Measurements from ENCODE around the gene DYNC1LI2.

DYNC1LI2 gene

DNA sequence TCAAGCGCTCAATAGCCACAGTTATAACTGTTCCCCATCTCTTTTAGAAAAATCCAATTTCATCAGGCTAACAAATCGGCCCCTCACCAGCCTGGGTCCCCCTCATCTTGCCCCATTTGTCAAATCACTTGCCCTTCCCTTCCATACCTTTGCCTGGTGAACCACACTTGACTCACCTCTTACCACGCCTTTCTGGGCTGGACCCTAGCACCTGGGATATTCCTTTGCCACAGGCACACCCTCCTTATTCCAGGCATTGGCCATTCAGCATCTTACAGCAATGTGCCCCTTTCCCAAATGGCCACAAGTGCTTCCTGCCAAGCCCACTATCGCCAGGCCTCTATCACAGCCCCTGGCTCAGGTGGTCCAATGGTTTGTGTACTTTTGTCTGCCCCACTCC lies 69.7 kb downstream of the DYNC1LI2 start:
- H3F3A ChIP-seq (ENCODE audit: insufficient read depth, low read length): no peaks in the 10 kb centered on the region
- H3K36me3 ChIP-seq (replicated peaks; ENCODE audit: insufficient read depth, low read length): no peaks in the 10 kb centered on the region
- H3K9me3 ChIP-seq (replicated peaks; ENCODE audit: insufficient read depth, low read length): no peaks in the 10 kb centered on the region
- no peaks in the 10 kb centered on the region for H3K4me1 ChIP-seq (ENCODE audit: low read length)
- peaks cover 21% of the 10 kb centered on the region for H3K79me2 ChIP-seq (ENCODE audit: low read length)
- H3K27me3 ChIP-seq (replicated peaks; ENCODE audit: insufficient read depth, low read length): no peaks in the 10 kb centered on the region
- no peak overlapping the region for H3K4me3 ChIP-seq (ENCODE audit: low read length)
- no peaks in the 10 kb centered on the region for H3K9me2 ChIP-seq (replicated peaks; ENCODE audit: insufficient read depth, low read length)
- DNase-seq: no peak
- TF ChIP-seq, protein P1, sequence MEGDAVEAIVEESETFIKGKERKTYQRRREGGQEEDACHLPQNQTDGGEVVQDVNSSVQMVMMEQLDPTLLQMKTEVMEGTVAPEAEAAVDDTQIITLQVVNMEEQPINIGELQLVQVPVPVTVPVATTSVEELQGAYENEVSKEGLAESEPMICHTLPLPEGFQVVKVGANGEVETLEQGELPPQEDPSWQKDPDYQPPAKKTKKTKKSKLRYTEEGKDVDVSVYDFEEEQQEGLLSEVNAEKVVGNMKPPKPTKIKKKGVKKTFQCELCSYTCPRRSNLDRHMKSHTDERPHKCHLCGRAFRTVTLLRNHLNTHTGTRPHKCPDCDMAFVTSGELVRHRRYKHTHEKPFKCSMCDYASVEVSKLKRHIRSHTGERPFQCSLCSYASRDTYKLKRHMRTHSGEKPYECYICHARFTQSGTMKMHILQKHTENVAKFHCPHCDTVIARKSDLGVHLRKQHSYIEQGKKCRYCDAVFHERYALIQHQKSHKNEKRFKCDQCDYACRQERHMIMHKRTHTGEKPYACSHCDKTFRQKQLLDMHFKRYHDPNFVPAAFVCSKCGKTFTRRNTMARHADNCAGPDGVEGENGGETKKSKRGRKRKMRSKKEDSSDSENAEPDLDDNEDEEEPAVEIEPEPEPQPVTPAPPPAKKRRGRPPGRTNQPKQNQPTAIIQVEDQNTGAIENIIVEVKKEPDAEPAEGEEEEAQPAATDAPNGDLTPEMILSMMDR (IDR thresholded peaks at IDR 0.05; ENCODE audit: low read length): no peak
- TF ChIP-seq EZH2 (optimal IDR thresholded peaks at IDR 0.05; ENCODE audit: low read depth, low read length) (no peak), EZH2phosphoT487 (IDR thresholded peaks at IDR 0.05; ENCODE audit: low read length) (no peak)
- H3K27ac ChIP-seq (ENCODE audit: low read length): no peak overlapping the region
- H3K9ac ChIP-seq (ENCODE audit: low read length): no peak overlapping the region
- H4K20me1 ChIP-seq (ENCODE audit: insufficient read depth, low read length): no peaks in the 10 kb centered on the region
- H3K4me2 ChIP-seq (ENCODE audit: low read depth, low read length): no peak overlapping the region
- no peak overlapping the region for H2AFZ ChIP-seq (ENCODE audit: low read length)

DNA sequence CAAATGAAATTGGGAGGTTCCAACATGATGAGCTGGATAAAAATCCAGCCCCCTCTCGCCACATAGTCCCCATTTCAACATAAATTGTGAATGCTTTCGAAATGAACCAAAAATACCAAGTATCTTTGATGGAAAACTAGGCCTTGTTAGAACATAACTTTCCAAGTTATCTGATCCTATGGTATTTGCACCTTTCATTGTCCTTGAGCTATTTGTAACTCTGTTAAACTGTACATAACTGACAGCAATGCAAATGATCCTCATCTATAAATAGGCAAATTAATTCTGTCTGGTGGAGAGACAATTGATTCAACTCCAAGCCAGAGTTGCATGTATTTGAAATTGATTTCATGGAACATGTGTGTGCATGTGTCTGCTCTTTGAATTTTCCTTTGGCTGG lies 73.1 kb downstream of the DYNC1LI2 start:
- no peak overlapping the region for H3K27ac ChIP-seq (ENCODE audit: low read length)
- TF ChIP-seq EZH2phosphoT487 (IDR thresholded peaks at IDR 0.05; ENCODE audit: low read length) (no peak), EZH2 (optimal IDR thresholded peaks at IDR 0.05; ENCODE audit: low read depth, low read length) (no peak)
- TF ChIP-seq, protein P1 (IDR thresholded peaks at IDR 0.05; ENCODE audit: low read length): no peak

DNA sequence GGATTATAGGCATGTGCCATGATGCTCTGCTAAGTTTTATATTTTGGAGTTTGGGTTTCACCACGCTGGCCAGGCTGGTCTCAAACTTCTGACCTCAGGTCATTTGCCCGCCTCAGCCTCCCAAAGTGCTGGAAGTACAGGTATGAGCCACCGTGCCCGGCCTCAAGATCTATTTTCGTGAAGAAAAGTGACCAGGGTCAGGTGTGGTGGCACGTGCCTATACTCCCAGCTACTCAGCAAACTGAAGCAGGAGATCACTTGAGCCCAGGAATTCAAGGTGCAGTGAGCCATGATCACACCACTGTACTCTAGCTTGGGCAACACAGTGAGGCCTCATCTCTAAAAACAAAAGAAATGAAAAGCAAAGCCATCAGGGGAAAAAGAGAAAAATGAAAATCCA lies 73.6 kb downstream of the DYNC1LI2 start:
- Histone ChIP-seq H3K27ac (ENCODE audit: low read length) (no peak overlapping the region), H3K79me2 (ENCODE audit: low read length) (peaks cover 19% of the 10 kb centered on the region; the same call in 1 of the 2 replicates), H3K9ac (ENCODE audit: low read length) (no peak overlapping the region)

More for the DNA sequence above, 73.1 kb downstream of the DYNC1LI2 start:
- Histone ChIP-seq H3K4me3 (ENCODE audit: low read length) (no peak overlapping the region), H3K9me3 (replicated peaks; ENCODE audit: insufficient read depth, low read length) (no peaks in the 10 kb centered on the region), H3F3A (ENCODE audit: insufficient read depth, low read length) (no peaks in the 10 kb centered on the region), H3K27me3 (replicated peaks; ENCODE audit: insufficient read depth, low read length) (no peaks in the 10 kb centered on the region), H2AFZ (ENCODE audit: low read length) (no peak overlapping the region), H3K4me2 (ENCODE audit: low read depth, low read length) (no peak overlapping the region), H3K79me2 (ENCODE audit: low read length) (peaks cover 19% of the 10 kb centered on the region; the same call in 1 of the 2 replicates), H4K20me1 (ENCODE audit: insufficient read depth, low read length) (no peaks in the 10 kb centered on the region), H3K9ac (ENCODE audit: low read length) (no peak overlapping the region), H3K9me2 (replicated peaks; ENCODE audit: insufficient read depth, low read length) (no peaks in the 10 kb centered on the region), H3K36me3 (replicated peaks; ENCODE audit: insufficient read depth, low read length) (no peaks in the 10 kb centered on the region), H3K4me1 (ENCODE audit: low read length) (no peaks in the 10 kb centered on the region)
- DNase-seq: no peak

More for the DNA sequence above, 73.6 kb downstream of the DYNC1LI2 start:
- H3K9me3 ChIP-seq (replicated peaks; ENCODE audit: insufficient read depth, low read length): no peaks in the 10 kb centered on the region
- H4K20me1 ChIP-seq (ENCODE audit: insufficient read depth, low read length): no peaks in the 10 kb centered on the region
- DNase-seq: no peak
- no peaks in the 10 kb centered on the region for H3K4me1 ChIP-seq (ENCODE audit: low read length)
- TF ChIP-seq EZH2phosphoT487 (IDR thresholded peaks at IDR 0.05; ENCODE audit: low read length): no peak
- TF ChIP-seq, protein P1 (IDR thresholded peaks at IDR 0.05; ENCODE audit: low read length): no peak
- no peak for TF ChIP-seq EZH2 (optimal IDR thresholded peaks at IDR 0.05; ENCODE audit: low read depth, low read length)
- H3K27me3 ChIP-seq (replicated peaks; ENCODE audit: insufficient read depth, low read length): no peaks in the 10 kb centered on the region
- H3K36me3 ChIP-seq (replicated peaks; ENCODE audit: insufficient read depth, low read length): no peaks in the 10 kb centered on the region
- H2AFZ ChIP-seq (ENCODE audit: low read length): no peak overlapping the region
- no peaks in the 10 kb centered on the region for H3F3A ChIP-seq (ENCODE audit: insufficient read depth, low read length)
- no peak overlapping the region for H3K4me2 ChIP-seq (ENCODE audit: low read depth, low read length)
- no peak overlapping the region for H3K4me3 ChIP-seq (ENCODE audit: low read length)
- no peaks in the 10 kb centered on the region for H3K9me2 ChIP-seq (replicated peaks; ENCODE audit: insufficient read depth, low read length)

All from MM.1S (cell line).